ENCODE measurements around the gene SNX2. TPM values are rescaled to one million over a fixed set of nuclear protein-coding genes. Genes with fewer than 3 reads are reported as not detected.

The SNX2 gene
- total and polyA plus RNA-seq, 9 of the 15 experiments (the other 6 are each of a cell fraction or from before 2014, with no cell fraction given), result 35.2 to 86.0 (median 58.1) TPM

- TF ChIP-seq ZNF232 (CRISPR knock-in tag; IDR thresholded peaks at IDR 0.05), result no peak
- no peak for TF ChIP-seq ZNF584 (CRISPR knock-in tag; IDR thresholded peaks at IDR 0.05; ENCODE audit: low read depth)
- no peak for TF ChIP-seq E2F4 (CRISPR knock-in tag; IDR thresholded peaks at IDR 0.05; ENCODE audit: low read depth)
- peak; percentile 34; the same call in 1 of the 2 replicates for TF ChIP-seq PML (IDR thresholded peaks at IDR 0.05; ENCODE audit: low read length)
- 0 out of 2 replicates have a peak, but pooled peaks have one; percentile 24 for TF ChIP-seq ZNF766 (CRISPR knock-in tag; conservative IDR thresholded peaks at IDR 0.05)
- peak; percentile 90 for TF ChIP-seq SOX6 (IDR thresholded peaks at IDR 0.05)
- peak in 1 of 2 experiments; percentile 94; a peak in 2 of 4 replicates for TF ChIP-seq HDAC1 (IDR thresholded peaks at IDR 0.05)
- no peak for TF ChIP-seq THRA (IDR thresholded peaks at IDR 0.05)
- no peak for TF ChIP-seq TAF15 (IDR thresholded peaks at IDR 0.05; ENCODE audit: low read depth, low read length)
- TF ChIP-seq DACH1 (IDR thresholded peaks at IDR 0.05; ENCODE audit: partially characterized antibody), result peak; percentile 78
- peak; percentile 87; the same call in 1 of the 2 replicates for TF ChIP-seq GATAD2A (IDR thresholded peaks at IDR 0.05)
- no peak for TF ChIP-seq ZNF224 (CRISPR knock-in tag; IDR thresholded peaks at IDR 0.05)
- peak in 1 of 2 experiments; percentile 62; a peak in 2 of 4 replicates for TF ChIP-seq RCOR1 (IDR thresholded peaks at IDR 0.05; ENCODE audit: borderline replicate concordance in 1 of 2, low read depth in 2 of 2, low read length in 2 of 2)
- TF ChIP-seq NBN (IDR thresholded peaks at IDR 0.05; ENCODE audit: low read depth), result peak; percentile 91
- TF ChIP-seq TARDBP (IDR thresholded peaks at IDR 0.05), result no peak
- TF ChIP-seq NCOR1 (IDR thresholded peaks at IDR 0.05), result peak; percentile 86
- TF ChIP-seq SAFB2 (IDR thresholded peaks at IDR 0.05; ENCODE audit: borderline replicate concordance, low read depth, low read length, severe bottlenecking), result no peak
- no peak for TF ChIP-seq POLR3G (IDR thresholded peaks at IDR 0.05; ENCODE audit: extremely low read depth, insufficient read length, insufficient replicate concordance)
- TF ChIP-seq ZNF639 (CRISPR knock-in tag; conservative IDR thresholded peaks at IDR 0.05 in 1 of 2, IDR thresholded peaks at IDR 0.05 in 1 of 2), result no peak
- no peak for TF ChIP-seq HNRNPUL1 (IDR thresholded peaks at IDR 0.05; ENCODE audit: low read length)
- TF ChIP-seq ARNT (IDR thresholded peaks at IDR 0.05), result peak; percentile 82 to 88
- TF ChIP-seq ZFP91 (CRISPR knock-in tag; IDR thresholded peaks at IDR 0.05), result no peak
- no peak for TF ChIP-seq ZNF175 (CRISPR knock-in tag; IDR thresholded peaks at IDR 0.05; ENCODE audit: low read depth)
- TF ChIP-seq TGIF2 (CRISPR knock-in tag; IDR thresholded peaks at IDR 0.05), result no peak
- TF ChIP-seq OTX1 (CRISPR knock-in tag; IDR thresholded peaks at IDR 0.05), result peak; percentile 60; the same call in 1 of the 2 replicates
- TF ChIP-seq TEAD1 (CRISPR knock-in tag; IDR thresholded peaks at IDR 0.05), result 0 out of 4 replicates have a peak, but pooled peaks of 1 of the 2 experiments have one; percentile 16
Measured at GRCh38 chr5:122863240-122863639, 88.4 kb downstream of the SNX2 start (continued).

Data from K562 (cell line).